Stimulated activated CD4-positive, alpha-beta T cell treated with anti-CD3 and anti-CD28 coated beads, Interleukin-4, amount 100 ng/mL, for 1 hour (primary cell): ENCODE measurements around the gene TSSK6.
"Not testable (repeated sequence)": the region's sequence is repeated elsewhere in the genome, so short reads cannot be mapped to it uniquely, and the experiment has no call there.

Source experiments
- DNase-seq: peaks from one replicate; pipeline ENCODE4 v3.0.0-alpha.2; 2020

The TSSK6 gene

DNA sequence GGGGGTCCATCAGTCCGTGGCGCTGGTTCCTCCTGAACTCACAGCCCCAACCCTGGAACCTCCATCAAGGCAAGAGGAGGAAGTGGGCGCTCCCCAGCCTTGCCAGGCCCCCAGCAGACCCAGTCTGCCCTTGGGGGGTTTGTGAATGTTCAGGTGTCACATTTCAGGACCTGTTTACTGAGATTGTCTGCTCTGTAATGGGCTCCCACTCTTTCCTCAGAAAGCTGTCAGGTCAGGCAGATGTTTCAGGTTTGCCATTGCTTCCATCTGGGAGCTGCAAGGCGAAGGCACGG is 29.4 kb downstream of the TSSK6 start:
- DNase-seq, result no peak

DNA sequence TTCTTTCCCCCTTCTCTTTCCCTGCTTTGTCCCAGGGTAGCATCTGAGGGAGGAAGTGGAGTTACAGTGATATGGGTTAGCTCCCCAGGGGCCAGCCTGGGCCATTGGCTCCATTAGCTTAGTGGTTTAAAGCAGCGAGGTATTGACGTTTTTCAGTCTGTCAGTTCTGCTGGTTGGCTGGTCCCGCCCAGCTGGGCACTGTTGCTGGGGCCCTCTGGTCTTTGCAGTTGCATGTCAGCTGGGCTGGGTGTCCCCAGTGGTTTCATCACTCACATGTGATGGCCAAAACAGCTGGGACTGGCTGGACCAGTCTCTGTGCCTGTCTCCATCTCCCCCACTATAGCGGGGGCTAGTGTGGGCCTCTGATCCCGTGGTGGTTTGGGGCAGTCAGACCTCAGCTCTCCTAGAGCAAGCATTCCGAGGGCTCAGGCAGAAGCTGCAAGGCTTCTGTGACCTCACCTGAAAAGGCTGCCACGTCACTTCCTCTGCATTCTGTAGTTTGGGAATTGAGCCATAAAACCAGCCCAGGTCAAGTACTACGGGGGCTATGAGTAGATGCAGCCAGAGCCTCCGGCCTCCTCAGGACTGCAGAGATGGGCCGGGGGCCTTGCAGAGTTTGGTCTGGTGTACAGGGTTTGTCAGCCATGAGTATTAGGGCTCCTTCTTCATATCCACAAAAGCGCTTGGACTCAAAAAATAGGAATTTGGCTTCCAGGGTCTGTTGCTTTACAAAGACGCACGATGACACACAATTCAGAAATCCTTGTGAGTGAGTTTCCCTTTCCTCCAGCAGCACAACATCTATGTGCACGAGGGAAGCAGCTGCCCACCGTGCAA is 30.0 kb downstream of the TSSK6 start:
- no peak for DNase-seq

DNA sequence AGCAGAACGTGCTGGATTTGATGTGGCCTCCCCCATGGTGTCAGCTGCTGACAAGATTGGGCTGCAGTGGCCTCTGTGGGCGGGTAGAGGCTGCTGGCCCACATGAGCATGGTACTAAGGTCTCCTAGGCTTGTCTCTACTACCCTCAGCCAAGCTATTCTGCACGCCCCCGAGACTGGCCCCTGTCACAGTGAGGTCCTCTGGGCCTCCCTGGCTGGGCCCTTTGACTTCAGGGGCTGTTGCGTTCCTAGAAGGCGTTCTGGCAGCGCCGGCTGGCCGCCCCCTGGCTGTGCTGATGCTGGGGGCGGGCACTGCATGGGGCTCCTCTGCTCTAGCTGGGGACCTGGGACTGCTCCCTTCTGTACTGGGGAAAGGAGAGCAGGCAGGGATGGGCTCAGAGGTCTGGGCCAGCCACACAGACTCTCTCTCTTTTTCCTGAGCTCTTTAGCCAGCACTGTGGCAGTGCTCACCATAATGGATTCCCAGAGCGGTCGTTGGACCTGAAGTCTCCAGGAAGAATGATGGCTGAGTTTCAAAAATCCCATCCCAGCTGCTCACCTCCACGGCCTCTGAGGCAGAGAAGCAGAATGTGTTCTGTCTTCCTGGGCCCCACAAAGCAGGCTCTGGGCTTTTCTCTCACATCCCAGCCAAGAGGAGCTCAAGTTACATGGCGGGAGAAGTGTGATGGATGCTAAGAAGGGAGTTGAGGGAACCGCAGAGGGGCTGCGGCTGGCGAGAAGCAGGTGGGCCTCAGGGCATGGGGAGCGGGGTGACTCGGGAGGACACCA is 32.3 kb downstream of the TSSK6 start:
- DNase-seq, result no peak

DNA sequence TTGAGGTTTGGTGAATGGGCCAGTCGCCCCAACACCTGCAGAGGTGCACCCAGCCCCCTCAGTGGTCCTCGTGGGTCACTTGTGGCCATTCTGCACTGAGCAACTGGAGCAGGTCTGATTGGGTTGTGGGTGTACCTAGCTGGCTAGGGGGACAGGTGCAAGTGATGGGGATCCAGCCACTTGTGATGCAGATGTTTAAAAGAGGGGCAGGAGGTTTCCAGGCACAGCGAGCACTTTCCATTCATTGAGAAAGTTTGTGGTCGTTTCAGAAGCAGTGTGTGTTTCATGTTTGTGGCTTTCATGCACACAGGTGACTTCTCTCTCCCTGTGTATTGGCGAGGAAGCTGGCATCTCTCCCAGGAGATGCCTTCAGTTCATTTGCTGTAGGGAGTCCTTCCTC is 34.7 kb downstream of the TSSK6 start:
- no peak for DNase-seq

DNA sequence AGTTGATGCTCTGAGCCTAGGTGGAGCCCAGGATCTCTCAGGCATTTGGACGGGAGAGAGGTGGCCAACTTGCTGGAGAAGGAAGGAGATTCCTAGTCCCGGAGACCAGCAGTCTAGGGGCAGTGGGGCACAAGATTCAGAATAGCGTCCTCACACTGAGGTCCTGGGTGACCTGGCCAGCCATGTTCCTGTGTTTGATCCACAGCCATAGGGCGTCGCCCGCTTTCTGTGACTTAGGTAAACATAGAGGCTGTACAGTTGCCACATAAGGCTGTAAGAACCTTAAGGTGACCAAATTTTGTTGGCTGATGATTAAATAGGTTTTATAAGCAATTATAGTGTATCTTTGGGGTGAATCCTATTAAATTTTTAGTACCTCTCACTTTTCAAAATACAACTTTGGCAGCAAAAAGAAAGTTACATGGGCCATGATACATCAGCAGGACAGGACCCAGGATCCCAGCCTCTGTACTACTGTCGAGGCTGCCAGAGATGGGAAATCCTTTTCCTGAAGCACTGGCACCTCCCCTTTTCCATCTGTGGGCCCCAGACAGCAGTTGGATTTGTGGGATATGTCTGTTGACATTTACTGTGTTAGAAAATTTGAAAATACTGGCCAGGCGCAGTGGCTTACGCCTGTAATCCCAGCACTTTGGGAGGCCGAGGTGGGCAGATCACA is 37.5 kb downstream of the TSSK6 start:
- no peak for DNase-seq

DNA sequence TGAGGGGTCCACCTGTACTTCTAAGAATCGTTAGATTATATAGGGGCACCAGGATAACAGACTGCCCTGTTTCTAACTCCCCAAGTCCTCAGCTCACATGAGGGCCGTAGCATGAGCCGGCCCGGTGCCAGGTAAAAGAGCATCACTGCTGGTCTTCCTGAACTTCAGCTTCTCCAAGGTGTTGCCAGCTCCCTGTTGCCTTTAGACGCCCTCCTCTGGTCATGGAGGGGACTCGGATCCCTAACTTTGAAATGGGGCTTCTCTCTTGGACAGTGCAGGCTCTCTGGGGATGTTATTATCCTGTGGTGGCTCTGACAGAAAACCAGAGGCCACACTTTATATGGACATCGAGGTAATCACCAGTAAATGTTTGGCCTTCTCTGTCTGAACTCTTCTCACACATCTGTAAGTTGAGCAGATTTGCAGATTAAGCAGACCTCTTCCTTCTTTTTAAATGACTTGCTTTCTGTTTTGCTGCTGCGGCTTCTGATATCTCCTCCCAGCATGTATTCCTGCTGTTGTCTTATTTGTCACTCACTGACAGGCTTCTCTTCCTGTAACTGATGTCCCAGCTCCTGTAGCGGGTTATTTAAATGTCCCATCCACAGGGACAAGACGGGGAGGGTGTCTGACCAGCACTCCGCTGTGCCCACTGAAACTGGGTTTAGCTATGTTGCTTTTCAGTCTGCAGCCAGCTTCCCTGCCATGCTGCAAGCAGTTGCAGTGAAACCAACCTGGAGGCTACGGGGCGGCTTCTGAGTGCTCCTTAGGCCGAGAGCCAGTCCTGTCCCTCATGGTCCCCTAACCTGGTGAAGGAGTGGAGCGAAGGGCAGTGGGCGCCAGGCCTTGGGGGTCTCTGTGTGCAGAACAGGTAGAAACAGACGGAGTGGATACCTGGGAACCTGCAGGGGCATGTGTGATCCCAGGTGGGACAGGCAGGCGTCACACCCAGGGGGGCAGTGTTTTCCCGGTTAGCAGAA is 39.2 kb downstream of the TSSK6 start:
- DNase-seq, result no peak

DNA sequence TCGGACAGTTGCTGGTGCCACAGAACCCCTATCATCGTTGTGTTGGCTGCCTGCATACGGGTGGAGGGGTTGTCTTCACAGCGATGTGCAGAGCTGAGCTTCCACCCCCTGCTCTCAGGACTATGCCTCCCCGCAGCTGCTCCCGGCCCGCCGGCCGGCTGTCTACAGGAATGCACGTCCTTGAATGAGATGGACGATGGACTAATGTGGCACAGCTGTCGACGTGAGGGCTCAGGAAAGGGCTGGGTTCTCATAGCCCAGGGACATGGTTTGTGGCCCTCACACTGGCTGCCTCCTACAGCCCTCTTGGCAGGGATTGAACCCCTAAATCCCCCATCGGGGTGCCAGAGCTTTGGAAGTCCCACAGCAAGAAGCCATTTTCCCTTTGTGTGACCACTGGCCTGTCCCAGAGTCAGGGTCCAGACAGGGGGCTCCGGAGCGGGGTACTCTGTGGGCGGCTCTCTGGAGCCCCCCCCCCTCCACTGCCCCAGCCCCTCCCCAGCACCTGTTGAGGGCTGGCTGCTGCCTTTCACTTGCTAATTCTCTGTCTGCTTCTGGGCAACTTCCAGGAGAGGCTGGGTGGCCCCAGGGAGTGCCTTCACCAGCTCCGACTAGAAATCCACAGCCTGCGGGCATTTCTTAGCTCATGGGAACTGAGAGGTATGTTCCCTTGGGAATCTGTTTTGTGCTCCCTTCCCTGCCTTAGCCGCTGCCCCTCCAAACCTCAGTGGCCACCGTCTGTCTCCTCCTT is 40.2 kb downstream of the TSSK6 start:
- no peak for DNase-seq

DNA sequence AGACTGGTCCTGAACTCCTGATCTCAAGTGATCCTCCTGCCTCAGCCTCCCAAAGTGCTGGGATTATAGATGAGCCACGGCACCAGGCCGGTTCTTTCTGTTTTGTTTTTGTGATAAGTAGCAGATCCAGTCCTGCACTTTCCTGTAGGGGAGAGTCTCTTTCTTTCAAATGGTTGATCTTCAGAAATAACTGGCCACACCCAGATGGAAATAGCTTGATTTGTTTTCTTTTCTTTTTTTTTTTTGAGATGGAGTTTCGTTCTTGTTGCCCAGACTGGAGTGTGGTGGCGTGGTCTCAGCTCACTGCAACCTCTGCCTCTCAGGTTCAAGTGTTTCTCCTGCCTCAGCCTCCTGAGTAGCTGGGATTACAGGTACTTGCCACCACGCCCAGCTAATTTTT is 43.2 kb downstream of the TSSK6 start:
- not testable (repeated sequence) for DNase-seq

DNA sequence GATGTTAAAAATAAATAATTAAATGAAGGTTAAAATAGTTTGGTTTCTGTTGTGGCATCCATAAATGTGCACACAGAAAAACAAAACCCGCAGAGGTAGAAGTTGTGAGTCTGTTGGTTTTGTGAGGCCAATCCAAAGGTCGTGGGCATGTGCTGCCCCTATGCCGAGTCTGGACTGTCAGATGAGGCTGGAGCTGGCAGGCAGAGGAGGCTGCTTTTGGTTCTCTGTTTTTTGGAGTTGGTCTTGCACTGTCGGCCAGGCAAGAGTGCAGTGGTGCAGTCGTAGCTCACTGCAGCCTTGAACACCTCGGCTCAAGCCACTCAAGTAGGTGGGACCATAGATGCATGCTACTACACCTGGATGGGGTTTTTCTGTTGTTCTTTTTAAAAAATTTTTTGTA is 43.7 kb downstream of the TSSK6 start:
- no peak for DNase-seq

DNA sequence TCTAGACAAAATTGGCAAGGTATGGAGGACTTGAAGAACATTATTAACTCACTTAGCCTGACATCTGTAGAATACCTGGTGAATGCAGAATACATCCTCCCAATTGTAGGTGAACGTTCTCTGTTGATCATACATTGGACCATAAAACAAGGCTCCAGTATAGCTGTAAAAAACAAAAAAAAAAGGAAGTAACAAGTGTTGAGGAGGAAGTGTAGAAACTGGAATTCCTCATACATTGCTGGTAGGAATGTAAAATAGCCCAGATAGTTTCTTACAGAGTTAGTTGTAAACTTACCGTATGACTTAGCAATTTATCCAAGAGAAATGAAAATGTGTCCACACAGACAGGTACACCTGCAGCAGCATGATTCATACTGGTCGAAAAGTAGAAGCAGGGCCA is 44.8 kb downstream of the TSSK6 start:
- no peak for DNase-seq

DNA sequence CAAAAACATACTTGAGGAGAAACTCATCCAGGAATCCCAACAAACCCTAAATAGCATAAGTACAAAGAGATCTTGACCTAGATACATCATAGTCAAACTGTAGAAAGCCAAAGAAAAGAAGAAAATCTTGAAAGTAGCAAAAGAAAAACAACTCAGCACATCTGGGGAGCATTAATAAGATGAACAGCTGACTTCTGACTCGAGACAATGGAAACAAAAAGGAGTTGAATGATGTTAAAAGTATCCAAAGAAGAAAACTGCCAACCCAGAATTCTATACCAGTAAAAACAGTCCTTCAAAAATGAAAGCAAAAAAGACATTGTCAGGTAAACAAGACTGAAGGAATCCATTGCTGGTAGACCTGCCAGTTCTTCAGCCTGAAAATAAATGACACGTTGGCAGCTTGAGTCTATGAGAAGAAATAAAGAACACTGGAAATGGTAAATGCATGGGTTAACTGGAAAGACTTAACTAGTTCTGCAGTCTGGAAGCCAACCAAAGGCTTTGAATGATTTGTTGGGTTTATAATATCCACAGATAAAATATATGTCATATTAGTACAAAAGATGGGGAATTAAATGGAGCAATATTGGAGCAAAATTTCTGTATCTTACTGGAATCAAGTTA is 46.8 kb downstream of the TSSK6 start:
- no peak for DNase-seq

DNA sequence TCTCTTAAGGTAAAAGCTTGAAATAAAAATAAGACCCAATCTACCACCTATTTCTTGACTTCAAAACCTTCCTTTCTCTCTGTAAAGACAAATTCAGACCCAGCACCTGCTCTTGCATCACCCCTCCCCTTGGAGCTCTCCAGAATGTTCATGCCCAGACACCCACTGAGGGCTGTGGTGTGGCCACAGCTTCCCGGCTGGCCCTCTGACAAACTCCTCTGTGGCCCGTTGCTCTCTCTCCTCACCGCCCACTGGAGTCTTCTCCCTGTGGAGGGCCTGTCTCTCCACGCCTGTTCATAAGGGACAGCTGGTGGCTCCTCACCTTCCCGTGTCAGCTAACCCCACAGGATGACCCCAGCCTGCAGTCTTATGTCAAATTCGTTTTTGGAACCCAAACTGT is 49.1 kb downstream of the TSSK6 start:
- DNase-seq, result no peak

DNA sequence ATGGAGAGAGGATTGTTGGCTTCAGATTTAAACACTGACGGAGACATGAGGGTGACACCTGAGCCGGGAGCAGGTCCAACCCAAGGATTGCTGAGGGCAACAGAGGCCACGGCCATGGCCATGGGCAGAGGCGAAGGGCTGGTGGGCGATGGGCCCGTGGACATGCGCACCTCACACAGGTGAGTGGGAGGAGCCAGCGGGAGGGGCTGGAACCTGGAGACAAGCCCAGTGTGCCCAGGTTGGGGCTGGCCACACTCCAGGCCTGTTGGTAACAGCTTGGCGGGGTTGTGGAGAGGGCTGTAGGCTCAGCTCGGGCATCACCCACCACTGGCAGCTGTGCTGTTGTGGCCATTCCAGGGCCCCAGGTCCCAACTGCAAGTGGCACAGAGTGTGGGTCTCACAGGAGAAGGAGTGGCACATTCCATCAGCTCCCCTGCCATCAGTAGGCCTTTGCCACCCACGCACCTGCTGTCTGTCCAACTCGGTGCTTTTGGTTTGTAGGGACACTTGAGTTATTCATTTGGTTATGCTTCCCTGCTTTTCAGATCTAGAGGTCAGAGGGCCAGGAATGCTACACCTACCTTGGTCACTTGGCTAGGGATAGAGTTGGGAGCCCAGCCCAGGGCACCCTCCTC is 49.8 kb downstream of the TSSK6 start:
- no peak for DNase-seq

DNA sequence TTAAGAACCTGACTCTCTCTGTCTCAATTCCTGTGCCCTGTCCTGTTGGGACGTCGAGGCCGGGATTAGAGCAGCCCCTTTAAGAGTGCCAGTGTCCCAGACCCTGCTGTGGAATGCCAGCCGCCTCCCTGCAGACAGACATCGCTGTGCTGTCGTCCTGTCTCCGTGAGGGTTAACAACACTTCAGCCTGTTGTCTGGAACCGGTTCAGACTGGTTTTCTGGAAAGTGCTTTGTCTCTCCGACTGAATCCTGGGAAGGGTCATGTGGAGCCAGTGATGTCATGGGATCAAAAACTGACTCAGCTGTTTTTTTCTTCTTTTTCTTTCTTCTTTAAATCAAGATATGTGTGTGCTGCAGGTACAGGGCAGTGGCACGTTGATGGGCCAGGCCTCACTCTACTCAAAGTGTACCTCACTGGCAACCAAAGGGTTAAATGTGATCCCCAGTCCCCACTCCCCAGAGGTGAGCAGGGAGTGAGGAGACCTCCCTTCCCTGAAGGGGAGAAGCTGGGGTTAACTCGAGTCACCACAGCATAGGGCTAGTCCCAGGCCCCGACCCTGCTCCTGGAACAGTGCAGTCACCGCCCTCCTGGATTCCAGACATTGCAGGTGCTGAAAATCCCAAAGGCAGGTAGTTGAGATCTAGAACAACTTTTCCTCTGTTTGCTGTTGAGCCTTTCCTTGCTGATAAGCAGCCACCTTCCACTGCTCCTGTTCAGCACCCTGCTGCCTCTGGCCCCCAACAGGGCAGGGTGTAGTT is 50.8 kb downstream of the TSSK6 start:
- DNase-seq, result no peak
